Transverse colon (tissue), 4 donors: ENCODE results near the gene SERPINB2.

ENCODE experiments used
- POLR2AphosphoS5 ChIP-seq, 3 donors: sonication (generic); formaldehyde crosslinking; IDR thresholded peaks; one replicate each; pipeline ENCODE4 v1.6.1; 2016; ENCODE audit warnings: antibody characterized with exemption in 3 of 3
- TF ChIP-seq, protein P1 (sequence below), 5 experiments: fragments of 200-600 bp in 3 of 5; fragments of 450-650 bp in 2 of 5; sonication (generic) in 3 of 5; IDR thresholded peaks; 1 replicate in 2 of 5; 2 replicates in 3 of 5; pipeline ENCODE4 v1.5.1; 2016 to 2017; ENCODE audit warnings: antibody characterized with exemption in 5 of 5, inconsistent platforms in 3 of 5, mild to moderate bottlenecking in 2 of 5, moderate library complexity in 1 of 5

DNA sequence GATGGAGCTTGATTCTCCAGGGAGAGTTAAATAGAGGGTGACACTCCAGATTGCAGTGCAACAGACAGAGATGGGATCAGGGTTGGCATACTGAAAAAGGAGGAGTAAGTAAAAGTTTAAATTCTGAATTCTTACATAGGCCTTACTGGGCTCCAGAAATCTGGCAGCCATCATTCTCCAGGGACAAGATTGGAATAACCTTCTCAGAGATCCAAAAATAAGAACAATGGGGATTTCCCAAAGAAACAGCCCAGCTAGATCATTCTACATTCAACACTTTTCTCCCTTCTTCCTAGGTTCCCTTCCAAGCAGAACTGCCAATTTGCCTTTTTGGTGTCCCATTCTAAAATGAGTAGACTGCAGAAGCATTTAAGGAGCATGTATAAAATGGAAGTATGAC, 14.9 kb upstream of the SERPINB2 start:
- TF ChIP-seq, protein P1, sequence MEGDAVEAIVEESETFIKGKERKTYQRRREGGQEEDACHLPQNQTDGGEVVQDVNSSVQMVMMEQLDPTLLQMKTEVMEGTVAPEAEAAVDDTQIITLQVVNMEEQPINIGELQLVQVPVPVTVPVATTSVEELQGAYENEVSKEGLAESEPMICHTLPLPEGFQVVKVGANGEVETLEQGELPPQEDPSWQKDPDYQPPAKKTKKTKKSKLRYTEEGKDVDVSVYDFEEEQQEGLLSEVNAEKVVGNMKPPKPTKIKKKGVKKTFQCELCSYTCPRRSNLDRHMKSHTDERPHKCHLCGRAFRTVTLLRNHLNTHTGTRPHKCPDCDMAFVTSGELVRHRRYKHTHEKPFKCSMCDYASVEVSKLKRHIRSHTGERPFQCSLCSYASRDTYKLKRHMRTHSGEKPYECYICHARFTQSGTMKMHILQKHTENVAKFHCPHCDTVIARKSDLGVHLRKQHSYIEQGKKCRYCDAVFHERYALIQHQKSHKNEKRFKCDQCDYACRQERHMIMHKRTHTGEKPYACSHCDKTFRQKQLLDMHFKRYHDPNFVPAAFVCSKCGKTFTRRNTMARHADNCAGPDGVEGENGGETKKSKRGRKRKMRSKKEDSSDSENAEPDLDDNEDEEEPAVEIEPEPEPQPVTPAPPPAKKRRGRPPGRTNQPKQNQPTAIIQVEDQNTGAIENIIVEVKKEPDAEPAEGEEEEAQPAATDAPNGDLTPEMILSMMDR (IDR thresholded peaks at IDR 0.05), result no peak
- no peak for TF ChIP-seq POLR2AphosphoS5 (IDR thresholded peaks at IDR 0.05)
